Heart left ventricle (tissue), 16 donors: Measurements from ENCODE around the gene ARHGEF28. TPM values are rescaled to one million over a fixed set of nuclear protein-coding genes. Genes with fewer than 3 reads are reported as not detected.
A peak's percentile ranks its signal among the peaks of the same experiment; 100 is the strongest.

Source experiments
- ATAC-seq, 4 donors: fragments of 200-7000 bp; cut with Tn5 transposase; one replicate each; pipeline ENCODE4 v1.9.1; 2020 to 2022; ENCODE audit warnings: moderate library complexity in 4 of 4, mild to moderate bottlenecking in 3 of 4, moderate number of reproducible peaks in 1 of 4
- DNase-seq, 5 donors: peaks; one replicate each; pipeline ENCODE4 v3.0.0-alpha.2; 2020
- H3K27ac ChIP-seq, 12 donors: fragments of 200-600 bp; sonication (generic) in 4 of 12; one replicate each; pipeline versions ENCODE4 v1.5.0 to v1.8.0; 2016 to 2022; ENCODE audit warnings: mild to moderate bottlenecking in 2 of 12
- H3K27me3 ChIP-seq, 9 donors: fragments of 200-600 bp; sonication (generic) in 2 of 9; one replicate each; pipeline versions ENCODE4 v1.5.1 to v1.8.0; 2016 to 2022; ENCODE audit warnings: mild to moderate bottlenecking in 3 of 9
- H3K36me3 ChIP-seq, 9 donors: fragments of 200-600 bp; sonication (generic) in 2 of 9; one replicate each; pipeline versions ENCODE4 v1.5.0 to v1.8.0; 2018 to 2022; ENCODE audit warnings: mild to moderate bottlenecking in 2 of 9
- H3K4me1 ChIP-seq, 12 donors: fragments of 200-600 bp; sonication (generic) in 4 of 12; one replicate each; pipeline versions ENCODE4 v1.5.0 to v1.8.0; 2016 to 2022; ENCODE audit warnings: mild to moderate bottlenecking in 3 of 12
- H3K4me3 ChIP-seq, 12 donors: fragments of 200-600 bp; sonication (generic) in 4 of 12; one replicate each; pipeline versions ENCODE4 v1.5.0 to v1.8.0; 2017 to 2022; ENCODE audit warnings: mild to moderate bottlenecking in 9 of 12, moderate library complexity in 4 of 12
- H3K9me3 ChIP-seq, 12 donors: fragments of 200-600 bp; sonication (generic) in 4 of 12; one replicate each; pipeline versions ENCODE4 v1.5.0 to v1.8.0; 2016 to 2022; ENCODE audit warnings: mild to moderate bottlenecking in 1 of 12
- CTCF ChIP-seq, 12 donors: fragments of 200-600 bp; sonication (generic) in 4 of 12; IDR thresholded peaks; one replicate each; pipeline versions ENCODE4 v1.5.0 to v1.8.0; 2018 to 2022; ENCODE audit warnings: antibody characterized with exemption in 12 of 12, mild to moderate bottlenecking in 5 of 12
- POLR2A ChIP-seq, 2 donors: fragments of 450-650 bp; IDR thresholded peaks; one replicate each; pipeline ENCODE4 v1.6.1; 2017; ENCODE audit warnings: antibody characterized with exemption in 2 of 2, mild to moderate bottlenecking in 2 of 2, moderate library complexity in 2 of 2
- WGBS, 4 donors: extraction: QIAGEN DNeasy Blood & Tissue Kit in 2 of 4; methylation state at CpG; one replicate each; pipeline versions ENCODE4 v1.1.5 to v1.1.7; 2013 to 2018; 5-methylcytosine and 5-hydroxymethylcytosine counted together
- intact Hi-C, 10 donors: fragments of 100-400 bp; cut with DNase I; formaldehyde crosslinking; loops; one replicate each; pipeline versions ENCODE4 v1.11.1 to v1.14.2; 2022
- polyA plus RNA-seq, 2 donors: library from polyadenylated mRNA; stranded (reverse); fragments of 200-250 nt; gene quantifications; one replicate each; pipeline ENCODE4 v1.2.3, GENCODE V29; 2013
- total RNA-seq, 9 donors: library from RNA; depleted of rRNA in 2 of 9; stranded (reverse); fragments of >200 nt in 2 of 9; fragmentation: NEBNext Ultra II Directional in 3 of 9; extraction: Animal tissue kit (Norgen Biotek cat#: 25700) in 3 of 9; gene quantifications; one replicate each; pipeline versions ENCODE4 v1.1.0 to v1.2.4, GENCODE V29; 2016 to 2023
- donor health status: ischemic (EF 13 %, LVEDD 7.1; RV severe dilation, severe dysfunction).
- donor health status: healthy with polysubstance abuse.
- donor health status: DM: no; HTN: yes; CAD: no.
- donor health status: DM: no; HTN: no; CAD: no.
- donor health status: ischemic (EF 25% LVEDD 6.9; RV normal size, moderate dysfunction).
- donor health status: ischemic (EF 25% LVEDD 5.7; RV mildly dilated, moderate dysfunction).
- donor health status: healthy.
- donor health status: DM: yes; HTN: yes; CAD: no.
- donor health status: ischemic (EF 35%, LVEDD 5.7; RV mildly dilated, moderate dysfunction).
- donor health status: nonischemic (EF 11% LVEDD 7.7; RV severe dilation, severe dysfunction).
- donor health status: DM: yes; HTN: yes; CAD: no.
- donor health status: PGD.
- donor health status: ischemic (EF 29% LVEDD 5.4; RV normal size, mild dysfunction).
- donor health status: nonischemic (EF 23%, LVEDD 6.1; RV moderate dilation, normal function).

Gene ARHGEF28
- total and polyA plus RNA-seq, 11 donors: 0.51 to 7.7 (median 1.7) TPM

- ATAC-seq (no peak), DNase-seq (no peak)
- H3K27ac ChIP-seq: no peak overlapping the region
- peaks cover 0 to 2% (median 0%) of the 10 kb centered on the region in 9 donors for H3K27me3 ChIP-seq
- WGBS, 4 donors: 47 to 65% (median 58%) methylated on average over 5 of the region's 5 CpGs
- no peak overlapping the region for H3K4me3 ChIP-seq
- no peaks in the 10 kb centered on the region for H3K36me3 ChIP-seq
- no peak for TF ChIP-seq CTCF (IDR thresholded peaks at IDR 0.05)
- TF ChIP-seq POLR2A (IDR thresholded peaks at IDR 0.05): no peak
- intact Hi-C loops: no loop called here
- peaks cover 0 to 16% (median 2%) of the 10 kb centered on the region in 12 donors for H3K4me1 ChIP-seq
- peaks cover 0 to 27% (median 0%) of the 10 kb centered on the region in 12 donors for H3K9me3 ChIP-seq
These were observed 321.1 kb downstream of the ARHGEF28 start for GRCh38 chr5:73946919-73947602.

- DNase-seq (no peak), ATAC-seq (peak in 1 of 4 donors; percentile 42)
- peak overlapping the region in 1 of 12 donors; percentile 8 for H3K27ac ChIP-seq
- peaks cover 0 to 16% (median 2%) of the 10 kb centered on the region in 12 donors for H3K4me1 ChIP-seq
- WGBS, 4 donors: 68 to 72% (median 70%) methylated on average over 9 of the region's 9 CpGs
- no peaks in the 10 kb centered on the region for H3K36me3 ChIP-seq
- peaks cover 0 to 20% (median 0%) of the 10 kb centered on the region in 12 donors for H3K9me3 ChIP-seq
- intact Hi-C loops: no loop called here
- H3K4me3 ChIP-seq: no peak overlapping the region
- H3K27me3 ChIP-seq: peaks cover 0 to 2% (median 0%) of the 10 kb centered on the region in 9 donors
- TF ChIP-seq CTCF (IDR thresholded peaks at IDR 0.05) (no peak), POLR2A (IDR thresholded peaks at IDR 0.05) (no peak)
These were observed 322.1 kb downstream of the ARHGEF28 start for GRCh38 chr5:73947906-73948640.

GRCh38 chr5:73948720-73949119 is 322.7 kb downstream of the ARHGEF28 start:
- Histone ChIP-seq H3K36me3 (no peaks in the 10 kb centered on the region), H3K9me3 (peaks cover 0 to 13% (median 0%) of the 10 kb centered on the region in 12 donors), H3K4me1 (peaks cover 0 to 16% (median 2%) of the 10 kb centered on the region in 12 donors), H3K4me3 (no peak overlapping the region), H3K27me3 (peaks cover 0 to 2% (median 0%) of the 10 kb centered on the region in 9 donors), H3K27ac (peak overlapping the region in 1 of 12 donors; percentile 8)
- WGBS, 4 donors: 43 to 59% (median 46%) methylated on average over 3 of the region's 3 CpGs
- intact Hi-C loops: no loop called here
- DNase-seq: peak in 2 of 5 donors; percentile 34 to 36
- peak in 3 of 4 donors; percentile 39 to 87 (median 55) for ATAC-seq
- TF ChIP-seq POLR2A (IDR thresholded peaks at IDR 0.05): no peak
- TF ChIP-seq CTCF (IDR thresholded peaks at IDR 0.05): no peak

GRCh38 chr5:73950441-73950873 is 324.5 kb downstream of the ARHGEF28 start:
- 65 to 90% (median 88%) methylated on average over 3 of the region's 3 CpGs for WGBS, 4 donors
- H3K27me3 ChIP-seq: peaks cover 0 to 2% (median 0%) of the 10 kb centered on the region in 9 donors
- no peak overlapping the region for H3K27ac ChIP-seq
- H3K4me3 ChIP-seq: no peak overlapping the region
- H3K9me3 ChIP-seq: no peaks in the 10 kb centered on the region
- no peak for ATAC-seq
- no peak for TF ChIP-seq CTCF (IDR thresholded peaks at IDR 0.05)
- no peak for TF ChIP-seq POLR2A (IDR thresholded peaks at IDR 0.05)
- H3K36me3 ChIP-seq: no peaks in the 10 kb centered on the region
- peaks cover 0 to 16% (median 2%) of the 10 kb centered on the region in 12 donors for H3K4me1 ChIP-seq
- DNase-seq: no peak
- intact Hi-C loops: no loop called here
